Common myeloid progenitor, CD34-positive (primary cell): ENCODE measurements around the gene KRT33A.

Experiments
- CTCF ChIA-PET: fragments of 350-600 bp; sonication (Branson Sonifier 250); formaldehyde crosslinking; loops from one replicate; lab custom pipeline; 2021; ENCODE audit warnings: antibody characterized with exemption; lab: Charles Lee
- POLR2A ChIA-PET: fragments of 350-600 bp; sonication (Branson Sonifier 250); formaldehyde crosslinking; loops from one replicate; lab custom pipeline; 2021; ENCODE audit warnings: antibody characterized with exemption; lab: Charles Lee
- DNase-seq, 3 donors: peaks; one replicate each; pipeline versions ENCODE4 v3.0.0 to v3.0.0-alpha.2; 2013
- H3K27ac ChIP-seq, 2 experiments: 1 replicate in 1 of 2; 2 replicates in 1 of 2; pipeline ENCODE4 v1.7.0; 2013; ENCODE audit warnings: inconsistent platforms in 2 of 2, low read length in 2 of 2, mild to moderate bottlenecking in 2 of 2, low read depth in 1 of 2, moderate library complexity in 1 of 2; ENCODE audit not compliant: severe bottlenecking in 2 of 2, insufficient read depth in 1 of 2, poor library complexity in 1 of 2
- H3K27me3 ChIP-seq, 5 experiments: replicated peaks in 2 of 5; 1 replicate in 3 of 5; 2 replicates in 2 of 5; pipeline versions ENCODE4 v1.6.1 to v1.7.0; 2013; ENCODE audit warnings: low read length in 4 of 5, mild to moderate bottlenecking in 2 of 5, moderate library complexity in 2 of 5, inconsistent platforms in 1 of 5; ENCODE audit not compliant: insufficient read depth in 5 of 5, control insufficient read depth in 4 of 5
- H3K36me3 ChIP-seq, 4 experiments: 1 replicate in 2 of 4; 2 replicates in 2 of 4; pipeline versions ENCODE4 v1.6.1 to v1.7.0; 2013; ENCODE audit warnings: low read length in 3 of 4, control low read depth in 1 of 4, mild to moderate bottlenecking in 1 of 4; ENCODE audit not compliant: control insufficient read depth in 4 of 4, insufficient read depth in 4 of 4
- H3K4me1 ChIP-seq, 4 experiments: 1 replicate in 3 of 4; 2 replicates in 1 of 4; pipeline versions ENCODE4 v1.6.1 to v1.7.1; 2013; ENCODE audit warnings: low read length in 3 of 4, mild to moderate bottlenecking in 3 of 4, control low read depth in 1 of 4, inconsistent platforms in 1 of 4, moderate library complexity in 1 of 4; ENCODE audit not compliant: control insufficient read depth in 4 of 4, insufficient read depth in 4 of 4; ENCODE audit errors: control extremely low read depth in 1 of 4
- H3K4me3 ChIP-seq, 7 experiments: 1 replicate in 4 of 7; 2 replicates in 3 of 7; pipeline versions ENCODE4 v1.5.1 to v1.7.0; 2013; ENCODE audit warnings: mild to moderate bottlenecking in 7 of 7, low read length in 6 of 7, moderate library complexity in 6 of 7, inconsistent platforms in 2 of 7, low read depth in 2 of 7, control low read depth in 1 of 7; ENCODE audit not compliant: insufficient read depth in 4 of 7, control insufficient read depth in 1 of 7; ENCODE audit errors: extremely low read depth in 1 of 7
- H3K9me3 ChIP-seq, 5 experiments: 1 replicate in 4 of 5; 2 replicates in 1 of 5; pipeline versions ENCODE4 v1.6.1 to v1.7.1; 2013; ENCODE audit warnings: low read length in 4 of 5, mild to moderate bottlenecking in 2 of 5, inconsistent platforms in 1 of 5, low read depth in 1 of 5, moderate library complexity in 1 of 5; ENCODE audit not compliant: control insufficient read depth in 4 of 5, insufficient read depth in 2 of 5; ENCODE audit errors: control extremely low read depth in 1 of 5
- WGBS: methylation state at CpG from one replicate; pipeline ENCODE4 v1.1.5; 2013; ENCODE audit not compliant: insufficient coverage; 5-methylcytosine and 5-hydroxymethylcytosine counted together

Gene KRT33A

DNA sequence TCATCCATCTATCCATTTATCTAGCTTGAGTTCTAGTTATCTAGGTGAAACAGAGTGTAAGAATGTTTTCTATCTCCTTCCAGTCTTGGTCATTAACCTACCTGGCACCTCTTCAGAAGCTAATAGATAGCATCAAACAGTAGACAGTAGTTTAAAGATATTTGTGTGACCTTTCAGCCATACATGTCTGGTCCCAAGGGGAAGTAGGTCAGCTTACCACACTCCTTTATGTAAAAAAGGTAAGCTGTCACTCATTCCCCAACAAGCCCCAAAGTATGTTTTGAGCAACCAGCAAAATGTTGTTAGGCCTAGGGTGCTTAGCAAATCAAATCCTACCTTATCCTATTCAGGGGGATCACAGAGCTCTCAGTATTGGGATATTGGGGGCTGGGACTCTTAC, 15.4 kb upstream of the KRT33A start:
- Histone ChIP-seq H3K36me3 (no peaks in the 10 kb centered on the region), H3K4me1 (no peaks in the 10 kb centered on the region), H3K9me3 (no peaks in the 10 kb centered on the region), H3K27ac (no peak overlapping the region), H3K27me3 (peaks cover 0 to 8% (median under 1%) of the 10 kb centered on the region in 5 experiments), H3K4me3 (no peak overlapping the region)
- ChIA-PET CTCF (no interaction called here), POLR2A (no interaction called here)
- DNase-seq: no peak

DNA sequence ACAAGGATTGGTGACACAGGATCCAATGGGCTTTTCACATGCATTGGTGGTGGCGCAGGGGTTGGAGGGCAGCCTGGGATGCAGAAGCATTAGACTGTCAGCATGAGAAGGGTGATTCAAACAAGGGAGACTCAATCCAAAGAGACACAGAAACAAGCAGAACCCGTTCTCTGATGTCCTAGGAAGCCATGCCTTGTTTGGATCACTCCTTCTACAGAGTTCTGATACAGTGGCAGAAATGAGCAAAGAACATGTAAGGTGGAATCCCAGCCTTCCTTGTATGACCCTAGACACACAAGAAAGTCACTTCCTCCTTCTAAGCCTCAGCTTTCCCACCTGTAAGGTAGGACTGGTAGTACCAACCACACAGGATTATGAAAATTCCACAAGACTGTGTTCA, 13.3 kb upstream of the KRT33A start:
- ChIA-PET CTCF (no interaction called here), POLR2A (no interaction called here)
- H3K27me3 ChIP-seq: peaks cover 0 to 6% (median 2%) of the 10 kb centered on the region in 5 experiments
- no peak for DNase-seq
- no peaks in the 10 kb centered on the region for H3K36me3 ChIP-seq
- H3K27ac ChIP-seq: no peak overlapping the region
- no peak overlapping the region for H3K4me3 ChIP-seq
- 96% methylated on average over 2 of the region's 2 CpGs for WGBS
- H3K9me3 ChIP-seq: peaks cover 0 to 8% (median 0%) of the 10 kb centered on the region in 5 experiments
- no peaks in the 10 kb centered on the region for H3K4me1 ChIP-seq

GRCh38 chr17:41360296-41360995, 9.8 kb upstream of the KRT33A start:
- H3K4me3 ChIP-seq: no peak overlapping the region
- CTCF ChIA-PET: no interaction called here

GRCh38 chr17:41354536-41354935, 3.9 kb upstream of the KRT33A start:
- no peak overlapping the region for H3K4me3 ChIP-seq
- WGBS: 75% methylated on average over 1 of the region's 4 CpGs
- H3K27me3 ChIP-seq: peaks cover 0 to 6% (median 2%) of the 10 kb centered on the region in 5 experiments
- H3K36me3 ChIP-seq: no peaks in the 10 kb centered on the region
- DNase-seq: peak in 2 of 3 donors; percentile 12 to 17
- peaks cover 0 to 2% (median 1%) of the 10 kb centered on the region in 5 experiments for H3K9me3 ChIP-seq
- ChIA-PET CTCF (no interaction called here), POLR2A (no interaction called here)
- H3K4me1 ChIP-seq: no peaks in the 10 kb centered on the region
- no peak overlapping the region for H3K27ac ChIP-seq

More at GRCh38 chr17:41360296-41360995, 9.8 kb upstream of the KRT33A start:
- no peaks in the 10 kb centered on the region for H3K36me3 ChIP-seq
- H3K27me3 ChIP-seq: peaks cover 2 to 9% (median 2%) of the 10 kb centered on the region in 5 experiments
- no peaks in the 10 kb centered on the region for H3K4me1 ChIP-seq
- no peak for DNase-seq
- H3K27ac ChIP-seq: no peak overlapping the region
- H3K9me3 ChIP-seq: peaks cover 0 to 9% (median 2%) of the 10 kb centered on the region in 5 experiments
- POLR2A ChIA-PET: no interaction called here
- WGBS: 94% methylated on average over 4 of the region's 5 CpGs

GRCh38 chr17:41352597-41353366, 2.2 kb upstream of the KRT33A start:
- H3K9me3 ChIP-seq: peaks cover 0 to 2% (median 0%) of the 10 kb centered on the region in 5 experiments
- H3K27me3 ChIP-seq: peaks cover 0 to 6% (median 3%) of the 10 kb centered on the region in 5 experiments
- H3K36me3 ChIP-seq: no peaks in the 10 kb centered on the region
- H3K27ac ChIP-seq: no peak overlapping the region
- 83% methylated on average over 1 of the region's 7 CpGs for WGBS
- POLR2A ChIA-PET: no interaction called here
- CTCF ChIA-PET: no interaction called here
- H3K4me1 ChIP-seq: no peaks in the 10 kb centered on the region
- no peak overlapping the region for H3K4me3 ChIP-seq
- no peak for DNase-seq

- Histone ChIP-seq H3K36me3 (no peaks in the 10 kb centered on the region), H3K27ac (no peak overlapping the region), H3K27me3 (peaks cover 0 to 3% (median 2%) of the 10 kb centered on the region in 5 experiments), H3K4me1 (no peaks in the 10 kb centered on the region), H3K9me3 (peaks cover 0 to 2% (median 0%) of the 10 kb centered on the region in 5 experiments), H3K4me3 (no peak overlapping the region)
- POLR2A ChIA-PET: no interaction called here
- no CpG with 5 or more reads among the region's 2 CpGs for WGBS
- DNase-seq: no peak
- CTCF ChIA-PET: no interaction called here
Measured at GRCh38 chr17:41351177-41351576, 549 bp upstream of the KRT33A start.
